BE2C (cell line): ENCODE measurements around the gene NEAT1.

Source experiments
- DNase-seq: peaks from one replicate; pipeline ENCODE4 v3.0.0-alpha.2; 2020
- H3K27me3 ChIP-seq: fragments of 250-450 bp; sonication (Bioruptor Pico); 2 replicates; pipeline ENCODE4 v1.5.1; 2020; ENCODE audit warnings: mild to moderate bottlenecking
- H3K36me3 ChIP-seq: fragments of 250-450 bp; sonication (Bioruptor Pico); 2 replicates; pipeline ENCODE4 v1.5.1; 2020; ENCODE audit warnings: mild to moderate bottlenecking
- H3K4me1 ChIP-seq: fragments of 250-450 bp; sonication (Bioruptor Pico); 2 replicates; pipeline ENCODE4 v1.5.1; 2020
- H3K4me3 ChIP-seq: 2 replicates; pipeline ENCODE4 v1.5.1; 2011; ENCODE audit warnings: low read depth, low read length
- H3K9me3 ChIP-seq: fragments of 250-450 bp; sonication (Bioruptor Pico); 2 replicates; pipeline ENCODE4 v1.5.1; 2020
- CTCF ChIP-seq: IDR thresholded peaks from 2 replicates; pipeline ENCODE4 v1.5.1; 2012; ENCODE audit warnings: mild to moderate bottlenecking, low read depth, low read length

Gene NEAT1

GRCh38 chr11:65492387-65492636, 69.7 kb downstream of the NEAT1 start:
- H3K4me1 ChIP-seq = peaks cover 51% of the 10 kb centered on the region

GRCh38 chr11:65492637-65493366, 70.2 kb downstream of the NEAT1 start:
- H3K4me3 ChIP-seq = no peak overlapping the region
- no peak for DNase-seq
- peaks cover 51% of the 10 kb centered on the region for H3K4me1 ChIP-seq
- no peaks in the 10 kb centered on the region for H3K9me3 ChIP-seq
- TF ChIP-seq CTCF = no peak
- no peaks in the 10 kb centered on the region for H3K27me3 ChIP-seq
- H3K36me3 ChIP-seq = no peaks in the 10 kb centered on the region

More at GRCh38 chr11:65492387-65492636, 69.7 kb downstream of the NEAT1 start:
- TF ChIP-seq CTCF = no peak
- Histone ChIP-seq H3K36me3 (no peaks in the 10 kb centered on the region), H3K27me3 (no peaks in the 10 kb centered on the region), H3K9me3 (no peaks in the 10 kb centered on the region), H3K4me3 (no peak overlapping the region)
- DNase-seq = no peak

- no peak for DNase-seq
- TF ChIP-seq CTCF = no peak
- no peaks in the 10 kb centered on the region for H3K36me3 ChIP-seq
- peaks cover 44% of the 10 kb centered on the region for H3K4me1 ChIP-seq
- no peaks in the 10 kb centered on the region for H3K27me3 ChIP-seq
- no peaks in the 10 kb centered on the region for H3K9me3 ChIP-seq
- H3K4me3 ChIP-seq = no peak overlapping the region
Measured at GRCh38 chr11:65493367-65494176, 71.0 kb downstream of the NEAT1 start.
